ENCODE results near the gene BTBD2. TPM values are rescaled to one million over a fixed set of nuclear protein-coding genes. Genes with fewer than 3 reads are reported as not detected.

The BTBD2 gene
- total RNA-seq, 1 donor from 2014 or later = 118 TPM

DNA sequence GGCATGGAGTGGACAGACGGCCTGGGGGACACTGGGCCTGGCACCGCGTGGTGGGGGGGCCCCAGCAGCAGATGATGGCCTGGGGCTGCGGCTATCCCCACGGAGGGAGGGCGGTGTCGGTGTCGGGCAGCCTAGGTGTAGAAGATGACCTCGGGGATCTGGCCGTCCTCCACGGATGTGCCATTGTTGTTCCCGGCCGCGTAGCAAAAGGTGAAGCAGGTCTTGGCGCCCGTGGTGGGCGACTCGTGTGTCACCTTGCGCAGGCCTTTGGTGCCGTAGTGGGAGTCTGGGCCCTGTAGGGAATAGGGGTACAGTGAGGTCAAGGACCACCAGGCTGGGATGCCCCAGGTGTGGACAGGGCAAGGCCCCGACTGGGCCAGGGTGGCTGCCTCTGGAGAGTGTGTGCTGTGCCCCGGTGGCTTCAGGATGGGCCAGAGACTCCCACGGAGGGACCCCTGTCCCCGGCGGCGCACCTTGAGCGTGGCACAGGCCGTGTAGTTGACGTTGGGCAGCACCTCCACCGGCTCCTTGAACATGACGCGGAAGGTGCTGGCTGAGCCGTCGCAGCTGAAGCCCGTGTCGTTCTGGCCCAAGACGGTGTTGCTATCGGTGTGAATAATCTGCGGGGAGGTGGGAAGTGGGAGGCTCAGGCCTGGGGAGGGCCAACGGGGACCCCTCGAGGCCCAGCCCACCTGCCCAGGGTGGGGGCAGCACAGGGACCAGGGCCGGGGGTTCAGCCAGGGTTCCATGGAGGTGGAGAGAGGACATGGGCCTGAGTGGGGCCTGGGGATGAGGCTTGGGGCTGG, 29.0 kb downstream of the BTBD2 start:
- Mint-ChIP-seq H3K27me3 (ENCODE audit: low read depth) (no peaks in the 10 kb centered on the region), H3K27ac (no peak overlapping the region), H3K9me3 (no peaks in the 10 kb centered on the region), H3K4me3 (no peak overlapping the region), H3K4me1 (no peaks in the 10 kb centered on the region), H3K36me3 (peaks cover 19% of the 10 kb centered on the region)
- TF ChIP-seq, protein P1, sequence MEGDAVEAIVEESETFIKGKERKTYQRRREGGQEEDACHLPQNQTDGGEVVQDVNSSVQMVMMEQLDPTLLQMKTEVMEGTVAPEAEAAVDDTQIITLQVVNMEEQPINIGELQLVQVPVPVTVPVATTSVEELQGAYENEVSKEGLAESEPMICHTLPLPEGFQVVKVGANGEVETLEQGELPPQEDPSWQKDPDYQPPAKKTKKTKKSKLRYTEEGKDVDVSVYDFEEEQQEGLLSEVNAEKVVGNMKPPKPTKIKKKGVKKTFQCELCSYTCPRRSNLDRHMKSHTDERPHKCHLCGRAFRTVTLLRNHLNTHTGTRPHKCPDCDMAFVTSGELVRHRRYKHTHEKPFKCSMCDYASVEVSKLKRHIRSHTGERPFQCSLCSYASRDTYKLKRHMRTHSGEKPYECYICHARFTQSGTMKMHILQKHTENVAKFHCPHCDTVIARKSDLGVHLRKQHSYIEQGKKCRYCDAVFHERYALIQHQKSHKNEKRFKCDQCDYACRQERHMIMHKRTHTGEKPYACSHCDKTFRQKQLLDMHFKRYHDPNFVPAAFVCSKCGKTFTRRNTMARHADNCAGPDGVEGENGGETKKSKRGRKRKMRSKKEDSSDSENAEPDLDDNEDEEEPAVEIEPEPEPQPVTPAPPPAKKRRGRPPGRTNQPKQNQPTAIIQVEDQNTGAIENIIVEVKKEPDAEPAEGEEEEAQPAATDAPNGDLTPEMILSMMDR (IDR thresholded peaks at IDR 0.05; ENCODE audit: unreplicated experiment) = no peak
- no peak for DNase-seq (ENCODE audit: low spot score in 2 of 2, unreplicated experiment in 2 of 2)

DNA sequence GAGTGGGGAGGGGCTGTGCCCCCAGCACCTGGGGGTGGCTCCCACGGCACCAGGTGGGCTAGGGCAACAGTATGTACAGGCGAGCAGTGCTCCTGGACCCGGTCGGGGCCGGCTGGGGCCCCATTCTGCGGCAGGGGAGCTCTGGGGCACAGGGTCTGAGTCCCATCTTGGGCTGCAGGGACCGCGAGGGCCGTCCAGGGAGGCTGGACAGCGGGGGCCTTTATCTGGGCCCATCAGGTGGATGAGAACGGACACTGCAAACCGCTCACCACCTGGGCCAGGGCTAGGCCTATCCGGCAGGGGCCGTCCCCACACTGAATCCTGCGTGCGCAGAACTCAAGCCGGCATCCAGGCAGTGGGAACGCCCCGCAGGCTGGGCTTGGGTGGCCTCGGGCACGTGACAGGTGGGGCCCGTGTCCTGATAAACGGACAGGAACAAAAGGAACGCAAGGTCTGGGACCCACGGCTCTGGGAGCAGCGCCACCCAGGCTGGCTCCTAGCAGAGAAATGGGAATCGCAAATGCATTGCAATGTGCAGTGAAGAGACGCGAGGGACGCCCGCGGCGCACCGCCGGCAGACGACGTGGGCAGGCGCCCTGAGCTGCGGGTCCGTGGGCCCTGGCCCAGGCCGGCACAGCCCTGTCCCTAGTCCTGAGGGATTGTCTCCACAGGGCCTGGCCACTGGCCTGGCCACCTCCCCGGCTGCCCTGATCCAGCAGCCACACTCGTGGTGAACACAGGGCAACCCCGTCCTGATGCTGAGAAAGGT, 29.7 kb downstream of the BTBD2 start:
- Mint-ChIP-seq H3K4me3 (no peak overlapping the region), H3K27me3 (ENCODE audit: low read depth) (no peaks in the 10 kb centered on the region), H3K27ac (no peak overlapping the region), H3K9me3 (no peaks in the 10 kb centered on the region), H3K4me1 (no peaks in the 10 kb centered on the region), H3K36me3 (peaks cover 19% of the 10 kb centered on the region)
- TF ChIP-seq, protein P1 (IDR thresholded peaks at IDR 0.05; ENCODE audit: unreplicated experiment) = no peak
- no peak for DNase-seq (ENCODE audit: low spot score in 2 of 2, unreplicated experiment in 2 of 2)

DNA sequence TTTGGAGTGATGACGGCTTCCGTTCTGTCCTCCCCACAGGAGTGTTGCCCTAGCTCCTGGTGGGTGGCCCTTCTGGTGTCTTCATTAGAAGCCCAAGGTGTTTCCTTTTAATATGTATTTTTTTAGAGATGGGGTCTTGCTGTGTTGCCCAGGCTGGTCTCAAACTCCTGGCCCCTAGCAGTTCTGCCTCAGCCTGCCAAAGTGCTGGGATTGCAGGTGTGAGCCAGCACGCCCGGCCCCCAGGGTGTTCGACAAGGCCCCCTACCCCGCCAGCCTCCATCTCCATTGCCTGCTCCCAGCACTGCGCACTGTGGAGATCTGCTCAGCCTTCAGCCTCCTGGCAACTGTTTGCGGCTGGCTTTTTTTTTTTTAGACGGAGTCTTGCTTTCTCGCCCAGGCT, 31.2 kb downstream of the BTBD2 start:
- Mint-ChIP-seq H3K9me3 (no peaks in the 10 kb centered on the region), H3K36me3 (peaks cover 19% of the 10 kb centered on the region)

DNA sequence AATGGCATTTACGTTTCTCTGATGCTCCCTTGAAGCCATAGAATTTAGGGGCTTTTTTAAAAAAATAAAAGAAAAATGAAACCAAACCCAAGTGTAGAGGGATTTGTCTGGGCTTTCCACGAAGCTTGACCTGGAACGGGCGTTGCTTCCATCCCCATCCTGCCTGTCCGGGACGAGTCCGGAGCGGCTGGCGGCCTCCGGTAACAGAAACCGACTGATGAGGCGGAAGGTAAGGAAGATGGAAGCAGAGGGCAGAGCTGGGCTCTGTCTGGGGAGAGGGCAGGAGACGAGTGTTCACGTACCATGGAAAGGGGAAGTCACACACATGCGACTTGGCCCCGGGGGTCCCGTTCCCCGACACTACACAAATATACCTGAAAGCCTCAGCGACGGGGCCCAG, 34.3 kb downstream of the BTBD2 start:
- TF ChIP-seq, protein P1 (IDR thresholded peaks at IDR 0.05; ENCODE audit: unreplicated experiment) = no peak
- no peaks in the 10 kb centered on the region for H3K9me3 Mint-ChIP-seq
- H3K27ac Mint-ChIP-seq = no peak overlapping the region
- H3K36me3 Mint-ChIP-seq = peaks cover 19% of the 10 kb centered on the region
- no peak for DNase-seq (ENCODE audit: low spot score in 2 of 2, unreplicated experiment in 2 of 2)
- no peaks in the 10 kb centered on the region for H3K27me3 Mint-ChIP-seq (ENCODE audit: low read depth)
- no peak overlapping the region for H3K4me3 Mint-ChIP-seq
- no peaks in the 10 kb centered on the region for H3K4me1 Mint-ChIP-seq

More for the DNA sequence above, 31.2 kb downstream of the BTBD2 start:
- Mint-ChIP-seq H3K4me3 (no peak overlapping the region), H3K4me1 (no peaks in the 10 kb centered on the region), H3K27me3 (ENCODE audit: low read depth) (no peaks in the 10 kb centered on the region), H3K27ac (no peak overlapping the region)
- TF ChIP-seq, protein P1 (IDR thresholded peaks at IDR 0.05; ENCODE audit: unreplicated experiment) = no peak
- no peak for DNase-seq (ENCODE audit: low spot score in 2 of 2, unreplicated experiment in 2 of 2)

DNA sequence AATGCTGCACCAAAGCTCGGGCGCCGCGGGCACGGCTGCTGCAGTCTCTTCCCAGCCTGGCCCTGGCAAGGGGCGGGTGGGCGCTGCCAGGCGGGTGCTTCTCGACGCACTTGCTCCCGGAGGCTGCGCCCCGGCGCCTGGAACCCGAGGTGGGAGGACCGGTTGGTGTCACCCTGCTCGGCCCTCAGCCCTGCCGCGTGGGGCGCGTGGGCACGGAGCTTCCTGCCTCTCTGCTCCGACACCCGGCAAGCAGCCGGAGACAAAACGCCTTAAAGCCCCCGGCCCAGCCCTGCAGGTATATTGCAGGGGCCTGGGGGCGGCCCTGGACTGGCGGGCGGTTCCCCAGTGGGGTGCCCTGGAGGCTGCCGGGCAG, 34.7 kb downstream of the BTBD2 start:
- no peak overlapping the region for H3K4me3 Mint-ChIP-seq
- H3K4me1 Mint-ChIP-seq = no peaks in the 10 kb centered on the region
- no peak for DNase-seq (ENCODE audit: low spot score in 2 of 2, unreplicated experiment in 2 of 2)
- H3K27me3 Mint-ChIP-seq (ENCODE audit: low read depth) = no peaks in the 10 kb centered on the region
- no peak overlapping the region for H3K27ac Mint-ChIP-seq
- peaks cover 18% of the 10 kb centered on the region for H3K36me3 Mint-ChIP-seq
- TF ChIP-seq, protein P1 (IDR thresholded peaks at IDR 0.05; ENCODE audit: unreplicated experiment) = no peak
- H3K9me3 Mint-ChIP-seq = no peaks in the 10 kb centered on the region
